GM12878 (cell line): ENCODE results near the gene MYLK4. TPM values are rescaled to one million over a fixed set of nuclear protein-coding genes. Genes with fewer than 3 reads are reported as not detected.

Source experiments
- ATAC-seq: fragments of 200-7000 bp; cut with Tn5 transposase; 3 replicates; pipeline ENCODE4 v1.9.1; 2020; ENCODE audit warnings: mild to moderate bottlenecking, moderate library complexity
- BruUV-seq: library from RNA; stranded (reverse); fragments of 400-500 nt; replicated peaks from 2 replicates; lab custom pipeline; 2021; lab: Mats Ljungman, UMichigan
- CTCF ChIA-PET: fragments of 300-600 bp; sonication (Branson Sonifier 250); formaldehyde crosslinking; extraction: SDS; loops from one replicate; lab custom pipeline; 2021; ENCODE audit warnings: inconsistent platforms; lab: Yijun Ruan, JAX
- POLR2A ChIA-PET: fragments of 350-600 bp; formaldehyde crosslinking; extraction: SDS; loops from one replicate; lab custom pipeline; 2021; ENCODE audit warnings: inconsistent platforms; lab: Charles Lee
- RAD21 ChIA-PET: fragments of 300-600 bp; sonication (Branson Sonifier 250); formaldehyde crosslinking; loops from one replicate; lab custom pipeline; 2023; ENCODE audit warnings: antibody characterized with exemption; ENCODE audit not compliant: unreplicated experiment; lab: Charles Lee
- SMC1A ChIA-PET: fragments of 300-600 bp; sonication (Branson Sonifier 250); formaldehyde crosslinking; loops from one replicate; lab custom pipeline; 2023; ENCODE audit not compliant: unreplicated experiment, uncharacterized antibody; lab: Charles Lee
- DNase-seq: peaks from one replicate; pipeline ENCODE4 v3.0.0-alpha.2; 2011; ENCODE audit warnings: low read depth, low spot score
- FAIRE-seq: peaks from 3 replicates; lab custom pipeline; 2011; peaks lifted over from hg19 to GRCh38; lab: Jason Lieb, UNC
- H2AFZ ChIP-seq: 2 replicates; pipeline ENCODE4 v1.6.0; 2011; ENCODE audit warnings: low read depth, low read length, control low read depth; ENCODE audit not compliant: control insufficient read depth
- H3K27ac ChIP-seq: 2 replicates; pipeline ENCODE4 v1.5.1; 2011; ENCODE audit warnings: control low read depth; ENCODE audit not compliant: control insufficient read depth, insufficient read depth
- H3K27me3 ChIP-seq, 2 experiments: replicated peaks in 1 of 2; 2 replicates each; pipeline versions ENCODE4 v1.6.0 to v1.6.1; 2011; ENCODE audit warnings: low read length in 1 of 2; ENCODE audit not compliant: control insufficient read depth in 2 of 2, insufficient read depth in 2 of 2
- H3K36me3 ChIP-seq, 2 experiments: 2 replicates each; pipeline ENCODE4 v1.5.1; 2011; ENCODE audit warnings: low read length in 1 of 2; ENCODE audit not compliant: control insufficient read depth in 2 of 2, insufficient read depth in 2 of 2
- H3K4me1 ChIP-seq: 2 replicates; pipeline ENCODE4 v1.6.1; 2011; ENCODE audit warnings: mild to moderate bottlenecking, low read length, moderate library complexity, mixed read lengths; ENCODE audit not compliant: control insufficient read depth, insufficient read depth
- H3K4me2 ChIP-seq: 2 replicates; pipeline ENCODE4 v1.6.0; 2011; ENCODE audit warnings: control low read depth; ENCODE audit not compliant: control insufficient read depth, insufficient read depth
- H3K4me3 ChIP-seq: fragments of 200-600 bp; sonication (generic); 2 replicates; pipeline ENCODE4 v1.5.1; 2016
- H3K79me2 ChIP-seq: 2 replicates; pipeline ENCODE4 v1.6.0; 2011; ENCODE audit warnings: low read length; ENCODE audit not compliant: control insufficient read depth, insufficient read depth
- H3K9ac ChIP-seq: 2 replicates; pipeline ENCODE4 v1.8.0; 2011; ENCODE audit warnings: low read length, control low read depth, mixed read lengths; ENCODE audit not compliant: control insufficient read depth, insufficient read depth
- H3K9me3 ChIP-seq: replicated peaks from 3 replicates; pipeline ENCODE4 v1.5.1; 2011; ENCODE audit warnings: mild to moderate bottlenecking, low read length; ENCODE audit not compliant: control insufficient read depth, insufficient read depth
- H4K20me1 ChIP-seq: 2 replicates; pipeline ENCODE4 v1.6.0; 2011; ENCODE audit not compliant: control insufficient read depth, insufficient read depth
- ATF7 ChIP-seq: fragments of 450-650 bp; IDR thresholded peaks from 2 replicates; pipeline ENCODE4 v1.6.1; 2016; ENCODE audit warnings: low read depth, mild to moderate bottlenecking
- BCL11A ChIP-seq: IDR thresholded peaks from 2 replicates; pipeline ENCODE4 v1.6.1; 2011; ENCODE audit warnings: low read depth, low read length
- CEBPZ ChIP-seq: fragments of 150-350 bp; IDR thresholded peaks from 2 replicates; pipeline ENCODE4 v1.6.1; 2016; ENCODE audit warnings: low read depth, low read length
- ESRRA ChIP-seq: IDR thresholded peaks from 2 replicates; pipeline ENCODE4 v1.6.1; 2012; ENCODE audit warnings: mild to moderate bottlenecking, low read length, improper control_type of control experiment
- EZH2 ChIP-seq: IDR thresholded peaks from 2 replicates; pipeline ENCODE4 v1.6.1; 2012; ENCODE audit warnings: low read depth, mild to moderate bottlenecking, control low read depth, inconsistent platforms, low read length, borderline replicate concordance; ENCODE audit not compliant: control insufficient read depth
- JUNB ChIP-seq: IDR thresholded peaks from 2 replicates; pipeline ENCODE4 v1.6.1; 2016; ENCODE audit warnings: antibody characterized with exemption, mild to moderate bottlenecking
- MYC ChIP-seq: IDR thresholded peaks from 2 replicates; pipeline ENCODE4 v1.6.1; 2011; ENCODE audit warnings: mild to moderate bottlenecking, low read length, moderate library complexity, inconsistent platforms; ENCODE audit not compliant: insufficient read depth, insufficient replicate concordance, insufficient read length, severe bottlenecking
- RAD21 ChIP-seq: IDR thresholded peaks from 2 replicates; pipeline ENCODE4 v1.6.1; 2011; ENCODE audit warnings: mild to moderate bottlenecking, low read depth, low read length, moderate library complexity; ENCODE audit not compliant: insufficient read depth
- SRF ChIP-seq, 2 experiments: IDR thresholded peaks; 2 replicates each; pipeline ENCODE4 v1.6.1; 2011; ENCODE audit warnings: low read depth in 2 of 2, low read length in 2 of 2, mild to moderate bottlenecking in 1 of 2, moderate library complexity in 1 of 2
- USF1 ChIP-seq: IDR thresholded peaks from 2 replicates; pipeline ENCODE4 v1.6.1; 2011; ENCODE audit warnings: borderline replicate concordance, low read depth, mild to moderate bottlenecking, moderate library complexity, mixed read lengths, low read length; ENCODE audit not compliant: insufficient read depth; ENCODE audit errors: extremely low read length
- ZNF24 ChIP-seq: fragments of 450-650 bp; IDR thresholded peaks from 2 replicates; pipeline ENCODE4 v1.6.1; 2017; ENCODE audit warnings: antibody characterized with exemption, mild to moderate bottlenecking
- ZSCAN29 ChIP-seq: fragments of 450-650 bp; IDR thresholded peaks from 2 replicates; pipeline ENCODE4 v1.6.1; 2017; ENCODE audit warnings: mild to moderate bottlenecking, moderate library complexity
- WGBS: methylation state at CpG from one replicate; pipeline ENCODE4 v1.1.6; 2016; ENCODE audit warnings: low lambda C conversion rate; ENCODE audit not compliant: insufficient replicate concordance, insufficient coverage; ENCODE audit errors: missing lambda C conversion rate; 5-methylcytosine and 5-hydroxymethylcytosine counted together
- in situ Hi-C: fragments of 300-500 bp; cut with MboI; formaldehyde crosslinking; loops from 9 replicates; pipeline ENCODE4 v1.14.3; 2018; ENCODE audit warnings: mixed read lengths
- intact Hi-C: fragments of 100-400 bp; cut with micrococcal nuclease; formaldehyde crosslinking; loops from one replicate; pipeline ENCODE4 v1.14.2; 2022; ENCODE audit not compliant: unreplicated experiment
- polyA plus RNA-seq, 11 experiments: library from polyadenylated mRNA; depleted of rRNA in 4 of 11; unstranded in 6 of 11; stranded (reverse) in 5 of 11; fragments of >200 nt; fragmentation: Nextera tagmentation in 4 of 11; fragmentation: Illumina TruSeq in 1 of 11; extraction: Ambion mirVana in 4 of 11; extraction: Trizol in 1 of 11; gene quantifications; 1 replicate in 1 of 11; 2 replicates in 10 of 11; pipeline versions ENCODE4 v1.2.1 to v1.2.3, GENCODE V29; 2011 to 2016; ENCODE audit warnings: inconsistent platforms in 2 of 11, missing spikeins in 2 of 11, low read depth in 1 of 11
- total RNA-seq, 4 experiments: library from RNA; depleted of rRNA in 3 of 4; stranded (reverse); fragments of >200 nt in 3 of 4; fragmentation: Illumina TruSeq in 1 of 4; extraction: Trizol in 1 of 4; gene quantifications; 2 replicates each; pipeline versions ENCODE4 v1.2.1 to v1.2.3, GENCODE V29; 2013 to 2021

The MYLK4 gene
- total and polyA plus RNA-seq, 10 of the 15 experiments (the other 5 are each of a cell fraction or from before 2014, with no cell fraction given): under 0.01 to 0.09 (median 0.05) TPM; not detected in 1

GRCh38 chr6:2719093-2719455 is 31.6 kb downstream of the MYLK4 start (continued):
- TF ChIP-seq CEBPZ: no peak
- no peak for TF ChIP-seq ATF7
- TF ChIP-seq ESRRA: no peak
- no peak for TF ChIP-seq SRF (IDR thresholded peaks at IDR 0.05; ENCODE audit: low read depth in 2 of 2, low read length in 2 of 2)
- TF ChIP-seq MYC: no peak
- TF ChIP-seq, all 136 proteins: peak for 0

GRCh38 chr6:2718334-2719092 is 32.2 kb downstream of the MYLK4 start:
- TF ChIP-seq ZSCAN29: no peak
- TF ChIP-seq EZH2: no peak
- no peak for TF ChIP-seq JUNB
- TF ChIP-seq ZNF24: no peak
- TF ChIP-seq RAD21: no peak
- no peak for TF ChIP-seq USF1
- no peak for TF ChIP-seq ESRRA
- TF ChIP-seq BCL11A: no peak
- DNase-seq (no peak), FAIRE-seq (no peak), ATAC-seq (no peak)
- H3K4me2 ChIP-seq: no peak overlapping the region
- H3K27ac ChIP-seq: no peak overlapping the region
- H3K9ac ChIP-seq: no peak overlapping the region
- no peak overlapping the region for H3K4me3 ChIP-seq
- no TSS peak for BruUV-seq
- POLR2A ChIA-PET: no interaction called here
- no peaks in the 10 kb centered on the region for H3K36me3 ChIP-seq
- SMC1A ChIA-PET: interaction anchor here (1.0 to 1.2 kb wide), 2 partner anchors 17 to 25 kb away, joined by 3 read pairs; no protein-coding TSS in a partner anchor
- CTCF ChIA-PET: interaction anchor here (0.6 to 1.3 kb wide), 4 partner anchors 11 to 249 kb away, joined by 3 to 5 read pairs (median 3); partner anchors contain the start of gene MYLK4
- H4K20me1 ChIP-seq: no peaks in the 10 kb centered on the region
- H3K9me3 ChIP-seq: no peaks in the 10 kb centered on the region; the same call in 2 of the 3 replicates
- no peaks in the 10 kb centered on the region for H3K4me1 ChIP-seq
- in situ Hi-C loops: no loop called here
- intact Hi-C loops: no loop called here
- RAD21 ChIA-PET: no interaction called here
- no peaks in the 10 kb centered on the region for H3K27me3 ChIP-seq
- H2AFZ ChIP-seq: no peak overlapping the region
- WGBS: 51% methylated on average over 6 of the region's 6 CpGs
- H3K79me2 ChIP-seq: no peaks in the 10 kb centered on the region
